GM18907 (cell line): ENCODE measurements around the gene PCDHB1.
A peak's percentile ranks its signal among the peaks of the same experiment; 100 is the strongest.

ENCODE experiments used
- ATAC-seq: cut with Tn5 transposase; IDR thresholded peaks from one replicate; pipeline ENCODE4 v1.9.1; 2021; ENCODE audit warnings: mild to moderate bottlenecking, moderate library complexity; ENCODE audit not compliant: unreplicated experiment

The PCDHB1 gene

GRCh38 chr5:141050622-141051520, at the start of gene PCDHB1:
TSS of gene PCDHB1 (plus strand) at chr5:141051374. CDS start at chr5:141051471, 97 bp downstream.
- no peak for ATAC-seq

- no peak for ATAC-seq
Measured at GRCh38 chr5:141001446-141001843, 49.7 kb upstream of the PCDHB1 start.

- no peak for ATAC-seq
Measured at GRCh38 chr5:141001844-141002604, 49.1 kb upstream of the PCDHB1 start.

GRCh38 chr5:141002605-141002965, 48.6 kb upstream of the PCDHB1 start:
- ATAC-seq = no peak

- ATAC-seq = no peak
Measured at GRCh38 chr5:141003031-141003430, 48.1 kb upstream of the PCDHB1 start.

- no peak for ATAC-seq
Measured at GRCh38 chr5:141003791-141004611, 47.2 kb upstream of the PCDHB1 start.

- no peak for ATAC-seq
Measured at GRCh38 chr5:141007791-141008190, 43.4 kb upstream of the PCDHB1 start.

GRCh38 chr5:141010047-141010793, 41.0 kb upstream of the PCDHB1 start:
- ATAC-seq = no peak

- ATAC-seq = no peak
Measured at GRCh38 chr5:141017943-141018342, 33.2 kb upstream of the PCDHB1 start.

- no peak for ATAC-seq
Measured at GRCh38 chr5:141022384-141022783, 28.8 kb upstream of the PCDHB1 start.

- no peak for ATAC-seq
Measured at GRCh38 chr5:141031006-141031405, 20.2 kb upstream of the PCDHB1 start.

- ATAC-seq = no peak
Measured at GRCh38 chr5:141032626-141033025, 18.5 kb upstream of the PCDHB1 start.

- no peak for ATAC-seq
Measured at GRCh38 chr5:141039061-141039460, 12.1 kb upstream of the PCDHB1 start.

GRCh38 chr5:141039517-141039916, 11.7 kb upstream of the PCDHB1 start:
- no peak for ATAC-seq

- no peak for ATAC-seq
Measured at GRCh38 chr5:141040093-141040770, 10.9 kb upstream of the PCDHB1 start.

GRCh38 chr5:141040771-141041426, 10.3 kb upstream of the PCDHB1 start:
- peak; percentile 68 for ATAC-seq

GRCh38 chr5:141041427-141041785, 9.8 kb upstream of the PCDHB1 start:
- ATAC-seq = no peak

GRCh38 chr5:141042555-141042954, 8.6 kb upstream of the PCDHB1 start:
- ATAC-seq = no peak

- ATAC-seq = no peak
Measured at GRCh38 chr5:141051521-141051866, 320 bp downstream of the PCDHB1 start.

- ATAC-seq = no peak
Measured at GRCh38 chr5:141077826-141078225, 26.7 kb downstream of the PCDHB1 start.
